DND-41 (cell line): ENCODE results near the gene SPRTN.

Experiments
- ATAC-seq: fragments of 200-7000 bp; cut with Tn5 transposase; 3 replicates; pipeline ENCODE4 v1.9.1; 2021; ENCODE audit warnings: low read depth; ENCODE audit not compliant: insufficient read depth
- DNase-seq: peaks from one replicate; pipeline ENCODE4 v3.0.0-alpha.2; 2020
- H2AFZ ChIP-seq: 2 replicates; pipeline ENCODE4 v1.6.0; 2012; ENCODE audit warnings: low read depth, low read length
- H3K27ac ChIP-seq: 2 replicates; pipeline ENCODE4 v1.5.1; 2012; ENCODE audit warnings: low read length, inconsistent platforms
- H3K27me3 ChIP-seq: fragments of 200-600 bp; sonication (generic); 2 replicates; pipeline ENCODE4 v1.6.0; 2012; ENCODE audit warnings: low read length, mild to moderate bottlenecking, inconsistent platforms; ENCODE audit not compliant: insufficient read depth, poor library complexity
- H3K36me3 ChIP-seq: 2 replicates; pipeline ENCODE4 v1.5.1; 2012; ENCODE audit warnings: low read length, inconsistent platforms; ENCODE audit not compliant: insufficient read depth
- H3K4me1 ChIP-seq: 2 replicates; pipeline ENCODE4 v1.5.1; 2012; ENCODE audit warnings: mild to moderate bottlenecking, low read length; ENCODE audit not compliant: insufficient read depth
- H3K4me2 ChIP-seq: 2 replicates; pipeline ENCODE4 v1.6.0; 2012; ENCODE audit warnings: mild to moderate bottlenecking, moderate library complexity, low read length, inconsistent platforms; ENCODE audit not compliant: insufficient read depth
- H3K4me3 ChIP-seq, 2 experiments: fragments of 200-600 bp in 1 of 2; shearing (Covaris generic) in 1 of 2; 2 replicates each; pipeline ENCODE4 v1.5.1; 2012 to 2016; ENCODE audit warnings: inconsistent platforms in 2 of 2, low read length in 2 of 2, mild to moderate bottlenecking in 2 of 2, low read depth in 1 of 2, moderate library complexity in 1 of 2
- H3K79me2 ChIP-seq: 2 replicates; pipeline ENCODE4 v1.6.0; 2012; ENCODE audit warnings: low read length, inconsistent platforms; ENCODE audit not compliant: insufficient read depth
- H3K9ac ChIP-seq: 2 replicates; pipeline ENCODE4 v1.6.0; 2012; ENCODE audit warnings: low read depth, mild to moderate bottlenecking, inconsistent platforms, low read length, moderate library complexity
- H3K9me3 ChIP-seq: 2 replicates; pipeline ENCODE4 v1.5.1; 2012; ENCODE audit warnings: low read length, moderate library complexity, mild to moderate bottlenecking, inconsistent platforms; ENCODE audit not compliant: insufficient read depth, severe bottlenecking
- H4K20me1 ChIP-seq: 2 replicates; pipeline ENCODE4 v1.6.0; 2012; ENCODE audit warnings: low read length; ENCODE audit not compliant: insufficient read depth
- CTCF ChIP-seq: IDR thresholded peaks from 2 replicates; pipeline ENCODE4 v1.5.1; 2012; ENCODE audit warnings: borderline replicate concordance, low read length, moderate library complexity, mild to moderate bottlenecking; ENCODE audit not compliant: poor library complexity, severe bottlenecking; ENCODE audit errors: extremely low read depth
- EZH2 ChIP-seq: IDR thresholded peaks from 3 replicates; pipeline ENCODE4 v1.6.1; 2012; ENCODE audit warnings: borderline replicate concordance, low read depth, mild to moderate bottlenecking, moderate library complexity, low read length, inconsistent platforms; ENCODE audit not compliant: severe bottlenecking

Gene SPRTN

GRCh38 chr1:231310391-231310934, 27.6 kb upstream of the SPRTN start:
- H4K20me1 ChIP-seq, result no peaks in the 10 kb centered on the region
- no peaks in the 10 kb centered on the region for H3K27me3 ChIP-seq
- H3K36me3 ChIP-seq, result no peaks in the 10 kb centered on the region
- DNase-seq, result no peak
- no peaks in the 10 kb centered on the region for H3K79me2 ChIP-seq
- H3K9me3 ChIP-seq, result no peaks in the 10 kb centered on the region
- no peaks in the 10 kb centered on the region for H3K4me1 ChIP-seq
- H3K9ac ChIP-seq, result no peak overlapping the region
- H2AFZ ChIP-seq, result no peak overlapping the region
- no peak overlapping the region for H3K4me3 ChIP-seq
- H3K27ac ChIP-seq, result no peak overlapping the region
- H3K4me2 ChIP-seq, result no peak overlapping the region
- no peak for ATAC-seq
- no peak for TF ChIP-seq CTCF
- no peak for TF ChIP-seq EZH2

DNA sequence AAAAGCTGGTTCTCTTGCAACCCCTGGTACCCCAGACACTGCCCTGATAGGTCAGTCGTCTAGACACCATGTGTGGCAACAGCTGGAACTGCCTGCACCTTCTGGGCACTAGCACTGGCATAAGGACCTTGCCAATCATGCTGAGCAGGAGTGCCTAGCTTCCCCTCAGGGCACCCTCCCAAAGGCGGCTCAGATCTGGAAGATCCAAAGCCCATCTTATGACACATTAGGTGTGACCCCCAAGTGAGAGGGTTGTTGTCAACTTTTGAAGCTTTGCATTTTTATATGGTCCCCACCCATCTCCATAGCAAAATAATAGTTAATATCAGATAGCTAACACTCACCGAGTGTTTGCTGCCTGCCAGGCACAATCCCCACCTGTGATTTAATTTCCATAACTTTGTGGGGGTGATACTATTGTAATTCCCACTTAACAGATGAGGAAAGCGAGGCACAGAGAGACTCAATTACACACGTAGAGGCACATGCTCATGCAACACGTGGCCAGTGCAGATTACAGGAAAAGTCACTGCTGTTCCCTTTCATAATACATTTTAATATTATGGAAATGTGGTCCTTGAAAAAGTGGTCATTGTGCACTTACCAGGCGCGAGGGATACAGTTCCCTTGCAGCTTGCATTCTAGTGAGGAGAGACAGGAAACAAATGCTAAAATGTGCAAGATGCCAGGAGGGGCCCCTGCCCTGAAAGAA, 26.2 kb upstream of the SPRTN start:
- no peak overlapping the region for H3K4me3 ChIP-seq
- no peak for ATAC-seq
- H3K36me3 ChIP-seq, result no peaks in the 10 kb centered on the region
- H3K9me3 ChIP-seq, result no peaks in the 10 kb centered on the region
- no peak for TF ChIP-seq EZH2
- TF ChIP-seq CTCF, result no peak
- no peaks in the 10 kb centered on the region for H3K27me3 ChIP-seq
- H3K79me2 ChIP-seq, result no peaks in the 10 kb centered on the region
- no peak overlapping the region for H3K4me2 ChIP-seq
- no peak for DNase-seq
- H2AFZ ChIP-seq, result no peak overlapping the region
- no peak overlapping the region for H3K27ac ChIP-seq
- no peaks in the 10 kb centered on the region for H4K20me1 ChIP-seq
- no peaks in the 10 kb centered on the region for H3K4me1 ChIP-seq
- no peak overlapping the region for H3K9ac ChIP-seq

- H3K27me3 ChIP-seq, result no peaks in the 10 kb centered on the region
- no peaks in the 10 kb centered on the region for H3K79me2 ChIP-seq
- ATAC-seq (no peak), DNase-seq (no peak)
- H3K4me1 ChIP-seq, result no peaks in the 10 kb centered on the region
- no peak overlapping the region for H2AFZ ChIP-seq
- no peak overlapping the region for H3K27ac ChIP-seq
- H3K9ac ChIP-seq, result no peak overlapping the region
- no peaks in the 10 kb centered on the region for H4K20me1 ChIP-seq
- no peak overlapping the region for H3K4me3 ChIP-seq
- H3K4me2 ChIP-seq, result no peak overlapping the region
- no peaks in the 10 kb centered on the region for H3K36me3 ChIP-seq
- H3K9me3 ChIP-seq, result no peaks in the 10 kb centered on the region
- TF ChIP-seq CTCF (no peak), EZH2 (no peak)
Measured at GRCh38 chr1:231312432-231312788, 25.7 kb upstream of the SPRTN start.
